IPS-15b (cell line): ENCODE measurements around the gene VAV2.

ENCODE experiments used
- H3K27me3 ChIP-seq: one replicate; pipeline ENCODE4 v1.6.1; 2013; ENCODE audit warnings: low read length; ENCODE audit not compliant: control insufficient read depth, insufficient read depth
- H3K36me3 ChIP-seq: one replicate; pipeline ENCODE4 v1.6.1; 2013; ENCODE audit warnings: low read length; ENCODE audit not compliant: control insufficient read depth, insufficient read depth
- H3K4me1 ChIP-seq: one replicate; pipeline ENCODE4 v1.6.1; 2013; ENCODE audit warnings: mild to moderate bottlenecking, low read length; ENCODE audit not compliant: control insufficient read depth, insufficient read depth
- H3K4me3 ChIP-seq: one replicate; pipeline ENCODE4 v1.5.1; 2013; ENCODE audit warnings: low read depth, low read length
- H3K9ac ChIP-seq: one replicate; pipeline ENCODE4 v1.6.1; 2013; ENCODE audit warnings: low read depth, mild to moderate bottlenecking, low read length
- H3K9me3 ChIP-seq: one replicate; pipeline ENCODE4 v1.6.1; 2013; ENCODE audit warnings: mild to moderate bottlenecking, low read length; ENCODE audit not compliant: control insufficient read depth, insufficient read depth

The VAV2 gene

DNA sequence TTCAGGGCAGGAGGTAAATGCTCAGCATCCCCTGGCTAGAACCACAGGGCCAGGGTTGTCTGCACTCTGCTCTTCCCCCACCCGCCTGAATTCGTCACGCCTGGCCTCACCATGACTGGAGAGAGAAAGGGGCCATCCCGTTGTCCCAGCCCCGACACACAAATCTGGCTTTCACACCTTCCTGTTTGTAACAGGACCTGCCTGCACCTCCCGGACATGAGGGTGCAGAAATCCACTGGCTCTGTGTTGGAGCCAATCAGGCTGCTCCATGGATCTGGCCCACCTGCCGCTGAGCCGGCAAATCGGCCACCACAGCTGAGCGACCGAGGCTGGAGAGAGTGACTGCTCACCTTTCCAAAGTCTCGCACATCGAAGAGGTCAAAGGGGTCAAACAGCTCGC lies 53.4 kb downstream of the VAV2 start:
- no peaks in the 10 kb centered on the region for H3K27me3 ChIP-seq
- no peaks in the 10 kb centered on the region for H3K4me1 ChIP-seq
- H3K9ac ChIP-seq, result no peak overlapping the region
- H3K9me3 ChIP-seq, result no peaks in the 10 kb centered on the region
- no peak overlapping the region for H3K4me3 ChIP-seq
- peaks cover 13% of the 10 kb centered on the region for H3K36me3 ChIP-seq

DNA sequence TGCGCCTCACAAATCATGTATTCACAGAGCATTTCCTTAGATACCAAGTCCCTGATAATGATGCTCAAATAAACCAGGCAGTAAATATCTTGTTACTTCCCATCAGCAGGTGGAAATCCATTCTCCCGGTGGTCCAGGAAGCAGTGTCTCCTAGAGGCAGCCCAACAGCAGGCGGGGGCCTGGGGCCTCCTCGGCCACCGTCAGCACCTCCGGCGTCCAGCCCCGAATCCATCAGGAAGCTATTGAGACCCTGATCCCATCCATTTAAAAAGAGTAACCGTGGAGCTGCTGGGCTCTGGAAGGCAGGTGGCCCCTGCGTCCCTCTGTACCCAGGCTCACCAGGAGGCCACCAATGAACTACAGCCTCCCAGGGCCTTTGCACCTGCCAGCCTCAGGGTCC lies 54.0 kb downstream of the VAV2 start:
- Histone ChIP-seq H3K9me3 (no peaks in the 10 kb centered on the region), H3K27me3 (no peaks in the 10 kb centered on the region), H3K36me3 (peaks cover 13% of the 10 kb centered on the region), H3K4me3 (no peak overlapping the region), H3K9ac (no peak overlapping the region), H3K4me1 (no peaks in the 10 kb centered on the region)

DNA sequence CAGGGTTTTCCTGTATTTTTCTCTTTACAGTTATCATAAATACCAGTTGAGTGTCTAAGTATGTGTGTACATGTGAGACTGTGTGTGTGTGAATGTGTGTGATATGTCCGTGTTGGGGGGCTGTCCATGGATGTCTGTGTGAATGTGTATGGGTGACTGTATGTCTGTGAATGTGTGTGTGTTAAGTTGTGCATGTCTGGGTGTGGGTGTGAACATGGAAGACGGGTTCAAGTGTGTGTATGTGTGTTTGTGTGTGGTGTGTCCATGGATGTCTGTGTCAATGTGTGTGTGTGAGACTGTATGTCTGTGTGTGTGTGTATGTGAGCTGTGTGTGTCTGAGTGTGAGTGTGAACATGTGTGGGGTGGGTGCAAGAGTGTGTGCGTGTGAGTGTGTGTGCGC lies 55.0 kb downstream of the VAV2 start:
- peaks cover 12% of the 10 kb centered on the region for H3K36me3 ChIP-seq
- no peak overlapping the region for H3K9ac ChIP-seq
- H3K9me3 ChIP-seq, result no peaks in the 10 kb centered on the region
- H3K4me3 ChIP-seq, result no peak overlapping the region
- no peaks in the 10 kb centered on the region for H3K27me3 ChIP-seq
- H3K4me1 ChIP-seq, result no peaks in the 10 kb centered on the region

DNA sequence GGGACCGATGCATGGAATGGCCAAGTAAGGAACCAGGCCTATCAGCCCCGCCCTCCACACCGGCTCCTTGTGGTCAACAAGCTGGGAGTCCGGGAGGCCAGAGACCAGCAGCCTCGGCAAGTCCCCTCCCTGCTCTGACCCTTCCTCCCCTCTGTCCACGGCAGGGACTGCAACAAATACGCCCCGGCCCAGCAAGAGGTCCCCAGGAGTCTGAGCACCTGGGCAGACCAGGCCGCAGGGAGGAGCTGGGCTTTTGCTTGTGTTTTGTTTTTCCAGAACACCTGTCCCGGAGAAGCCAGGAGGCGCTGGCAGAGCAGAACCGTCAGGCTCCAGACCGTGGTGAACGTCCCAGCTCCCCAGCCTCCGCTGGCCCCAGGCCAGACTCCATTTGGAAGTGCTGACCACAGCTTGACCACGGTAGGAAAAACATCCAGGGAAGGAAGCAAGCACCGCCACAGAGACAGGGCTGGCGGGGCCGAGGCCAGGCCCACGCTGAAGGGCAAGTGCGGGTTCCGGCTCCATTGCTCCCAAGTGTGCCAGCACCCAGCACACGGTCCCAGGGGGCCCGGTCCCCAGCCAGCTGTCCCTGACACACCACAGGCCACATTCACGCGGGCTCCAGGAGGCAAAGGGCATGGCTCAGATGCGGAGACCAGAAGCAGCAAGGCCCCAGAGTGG lies 56.7 kb downstream of the VAV2 start:
- Histone ChIP-seq H3K9ac (no peak overlapping the region), H3K36me3 (peaks cover 11% of the 10 kb centered on the region), H3K4me3 (no peak overlapping the region), H3K9me3 (no peaks in the 10 kb centered on the region), H3K4me1 (no peaks in the 10 kb centered on the region), H3K27me3 (no peaks in the 10 kb centered on the region)

DNA sequence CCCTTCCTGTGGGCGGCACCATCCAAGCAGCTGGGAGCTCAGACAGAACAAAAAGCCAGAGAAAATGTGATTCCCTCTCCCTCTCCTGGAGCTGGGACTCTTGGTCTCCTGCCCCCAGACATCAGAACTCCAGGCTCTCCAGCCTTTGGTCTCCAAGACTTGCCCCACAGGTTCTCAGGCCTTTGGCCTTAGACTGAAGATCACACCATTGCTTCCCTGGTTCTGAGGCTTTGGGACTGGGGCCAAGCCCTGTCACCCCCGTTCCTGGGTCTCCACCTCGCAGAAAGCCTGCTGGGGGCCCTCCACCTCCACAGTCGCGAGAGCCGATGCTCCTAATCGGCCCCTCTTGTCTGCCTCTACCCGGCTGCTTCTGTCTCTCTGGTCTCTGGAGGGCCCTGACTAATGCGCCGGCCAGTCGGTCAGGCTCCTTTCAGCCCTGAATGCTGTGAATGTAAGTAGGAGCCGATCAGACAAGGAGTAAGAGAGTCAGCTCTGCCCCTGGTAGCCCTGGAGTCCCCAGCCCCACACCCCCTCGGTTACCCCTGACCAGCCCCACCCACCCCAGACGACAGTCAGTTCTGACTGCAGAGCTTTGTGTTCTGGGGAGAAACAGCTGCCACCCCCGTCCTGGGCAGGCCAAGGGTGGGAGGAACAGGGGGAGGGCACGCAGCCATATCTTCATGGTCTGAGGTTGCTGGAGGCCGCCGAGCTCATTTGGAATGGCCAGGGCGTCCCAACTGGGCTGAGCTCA lies 57.5 kb downstream of the VAV2 start:
- Histone ChIP-seq H3K36me3 (peaks cover 11% of the 10 kb centered on the region), H3K9ac (no peak overlapping the region), H3K9me3 (no peaks in the 10 kb centered on the region), H3K4me1 (no peaks in the 10 kb centered on the region), H3K27me3 (no peaks in the 10 kb centered on the region), H3K4me3 (no peak overlapping the region)

DNA sequence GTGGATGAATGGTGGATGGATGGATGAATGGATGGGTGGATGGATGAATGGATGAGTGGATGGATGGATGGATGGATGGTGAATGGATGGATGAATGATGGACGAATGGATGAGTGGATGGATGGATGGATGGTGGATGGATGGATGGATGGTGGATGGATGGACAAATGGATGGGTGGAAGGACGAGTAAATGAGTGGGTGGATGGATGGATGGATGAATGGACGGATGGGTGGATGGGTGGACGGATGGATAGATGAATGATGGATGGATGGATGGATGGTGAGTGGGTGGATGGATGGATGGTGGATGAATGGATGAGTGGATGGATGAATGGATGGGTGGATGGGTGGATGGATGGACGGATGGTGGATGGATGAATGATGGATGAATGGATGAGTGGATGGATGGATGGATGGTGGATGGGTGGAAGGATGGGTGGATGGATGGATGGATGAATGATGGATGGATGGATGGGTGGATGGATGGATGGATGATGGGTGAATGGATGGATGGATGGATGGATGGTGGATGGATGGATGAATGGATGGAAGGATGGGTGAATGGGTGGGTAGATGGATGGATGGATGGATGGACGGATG lies 58.6 kb downstream of the VAV2 start:
- Histone ChIP-seq H3K4me1 (no peaks in the 10 kb centered on the region), H3K36me3 (peaks cover 11% of the 10 kb centered on the region), H3K9me3 (no peaks in the 10 kb centered on the region)

DNA sequence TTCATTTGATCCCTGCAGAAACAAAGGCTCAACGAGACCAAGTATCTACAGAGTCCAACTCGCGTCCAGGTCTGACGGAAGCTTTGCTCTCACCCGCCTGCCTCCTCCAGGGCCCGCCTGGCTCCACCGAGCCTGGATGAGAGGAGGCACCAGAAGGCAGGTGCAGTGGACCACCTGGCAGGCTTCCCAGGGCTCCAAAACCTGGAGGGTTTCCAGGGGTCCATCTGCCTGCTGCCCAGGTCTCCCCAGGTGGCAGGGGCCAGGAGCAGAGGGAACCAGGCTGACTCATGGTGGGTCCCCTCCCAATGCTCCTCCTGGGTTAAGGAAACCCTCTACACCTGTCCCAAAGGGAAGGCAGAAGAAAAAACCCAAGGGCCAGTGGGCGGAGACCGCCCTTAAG lies 59.5 kb downstream of the VAV2 start:
- no peaks in the 10 kb centered on the region for H3K9me3 ChIP-seq
- no peak overlapping the region for H3K4me3 ChIP-seq
- H3K36me3 ChIP-seq, result peaks cover 8% of the 10 kb centered on the region
- no peaks in the 10 kb centered on the region for H3K27me3 ChIP-seq
- no peak overlapping the region for H3K9ac ChIP-seq
- no peaks in the 10 kb centered on the region for H3K4me1 ChIP-seq

More for the DNA sequence above, 58.6 kb downstream of the VAV2 start:
- no peaks in the 10 kb centered on the region for H3K27me3 ChIP-seq
- H3K4me3 ChIP-seq, result no peak overlapping the region
- no peak overlapping the region for H3K9ac ChIP-seq

DNA sequence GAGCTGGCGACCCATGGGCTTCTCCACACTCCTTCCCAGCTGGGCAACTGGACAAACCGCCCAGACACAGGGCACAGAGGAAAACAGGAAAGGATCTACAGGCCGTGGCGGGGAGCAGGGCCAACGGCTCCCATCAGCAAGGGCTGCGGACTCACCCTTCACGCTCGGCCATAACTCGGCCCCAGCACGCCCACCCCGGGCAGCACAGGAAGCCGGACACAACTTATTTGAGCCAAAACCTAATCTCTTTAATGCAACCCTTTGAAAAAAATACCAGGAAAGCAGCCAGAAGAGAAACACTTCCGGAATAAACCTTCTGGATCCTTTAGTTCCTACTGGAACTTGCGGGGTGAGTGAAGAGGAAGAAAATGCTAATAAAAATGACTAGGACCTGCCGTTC lies 59.9 kb downstream of the VAV2 start:
- H3K9ac ChIP-seq, result no peak overlapping the region
- no peaks in the 10 kb centered on the region for H3K9me3 ChIP-seq
- no peak overlapping the region for H3K4me3 ChIP-seq
- no peaks in the 10 kb centered on the region for H3K4me1 ChIP-seq
- no peaks in the 10 kb centered on the region for H3K27me3 ChIP-seq
- peaks cover 6% of the 10 kb centered on the region for H3K36me3 ChIP-seq

DNA sequence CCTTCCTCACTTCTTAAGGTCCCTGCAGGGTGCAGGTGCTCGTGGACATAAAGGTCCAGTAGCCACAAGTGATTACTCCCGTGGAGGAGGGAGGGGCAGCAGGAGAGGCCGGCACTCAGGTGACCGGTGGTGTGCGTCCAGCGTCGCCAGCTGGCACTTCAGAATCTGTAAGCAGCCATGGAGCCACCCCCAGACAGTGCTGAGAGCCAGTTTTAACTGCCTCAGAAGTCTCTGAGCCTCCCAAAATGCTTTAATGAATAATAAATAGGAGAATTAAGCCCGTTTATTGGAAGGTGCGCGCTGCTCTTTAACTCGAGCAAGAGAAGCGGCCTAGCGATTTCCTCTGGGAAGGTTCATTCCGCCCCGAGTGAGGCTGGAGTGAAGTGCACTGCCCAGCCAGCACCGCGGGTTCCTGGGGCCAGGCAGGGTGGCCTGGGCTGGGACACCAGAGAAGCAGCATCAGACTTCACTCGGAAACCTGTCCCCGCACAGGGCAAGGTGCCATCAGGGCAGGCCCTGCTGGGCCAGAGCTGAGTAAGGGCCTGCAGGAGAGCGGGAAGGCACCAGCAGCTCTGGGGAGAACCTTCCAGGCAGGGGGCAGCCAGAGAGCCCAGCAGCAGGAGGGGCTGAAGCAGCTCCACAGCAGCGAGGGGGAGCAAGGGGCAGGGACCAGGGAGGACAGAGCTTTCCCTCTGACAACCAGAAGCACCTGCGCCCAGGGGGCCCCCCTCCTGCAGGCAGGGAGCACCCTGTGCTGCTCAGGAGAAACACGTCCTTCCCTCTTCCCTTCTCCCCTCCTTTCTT lies 61.2 kb downstream of the VAV2 start:
- no peaks in the 10 kb centered on the region for H3K9me3 ChIP-seq
- no peaks in the 10 kb centered on the region for H3K27me3 ChIP-seq
- no peak overlapping the region for H3K4me3 ChIP-seq
- H3K36me3 ChIP-seq, result peaks cover 4% of the 10 kb centered on the region
- no peaks in the 10 kb centered on the region for H3K4me1 ChIP-seq
- H3K9ac ChIP-seq, result no peak overlapping the region

DNA sequence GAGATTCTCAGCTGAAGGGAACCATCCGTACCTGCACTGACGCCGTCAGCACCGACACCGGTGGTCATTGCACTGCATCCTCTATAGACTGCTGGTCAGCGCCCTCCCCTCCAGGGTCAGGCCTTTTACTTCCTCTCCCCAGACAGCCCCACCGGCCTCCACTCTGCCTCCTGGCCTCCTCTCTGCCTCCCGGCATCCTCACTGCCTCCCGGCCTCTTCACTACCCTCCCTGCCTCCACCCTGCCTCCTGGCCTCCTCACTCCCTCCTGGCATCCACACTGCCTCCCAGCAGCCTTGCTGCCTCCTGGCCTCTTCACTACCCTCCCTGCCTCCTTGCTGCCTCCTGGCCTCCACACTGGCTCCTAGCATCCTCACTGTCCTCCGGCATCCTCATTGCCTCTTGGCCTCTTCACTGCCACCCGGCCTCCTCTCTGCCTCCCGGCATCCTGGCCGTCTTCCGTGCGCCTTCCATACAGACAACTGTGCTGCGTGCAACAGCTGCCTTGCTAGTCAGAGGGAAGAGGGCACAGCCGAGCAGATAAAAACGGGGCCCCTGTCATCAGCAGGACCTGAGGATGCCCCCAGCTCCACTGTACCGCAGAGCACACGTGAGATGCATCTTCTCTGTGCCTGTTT lies 62.0 kb downstream of the VAV2 start:
- Histone ChIP-seq H3K4me3 (no peak overlapping the region), H3K4me1 (no peaks in the 10 kb centered on the region), H3K36me3 (peaks cover 4% of the 10 kb centered on the region), H3K9me3 (no peaks in the 10 kb centered on the region), H3K27me3 (no peaks in the 10 kb centered on the region), H3K9ac (no peak overlapping the region)

DNA sequence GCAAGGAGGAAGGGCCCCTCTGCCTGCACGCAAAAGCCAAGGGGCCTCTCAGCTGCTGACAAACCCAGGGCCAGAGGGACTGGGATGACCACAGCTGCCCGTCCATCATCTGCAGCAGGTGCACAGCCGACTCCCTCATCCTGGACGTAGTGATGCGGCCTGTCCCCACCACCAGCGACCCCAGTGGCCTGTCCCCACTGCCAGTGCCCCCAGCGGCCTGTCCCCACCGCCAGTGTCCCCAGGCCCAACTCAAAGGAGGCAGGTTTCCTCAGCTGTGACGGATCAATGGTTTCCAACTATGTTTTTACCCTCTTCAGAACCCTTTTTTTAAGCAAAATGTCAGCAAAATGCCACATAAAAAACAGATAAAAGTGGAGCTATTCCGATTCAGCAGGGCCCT lies 62.5 kb downstream of the VAV2 start:
- no peaks in the 10 kb centered on the region for H3K9me3 ChIP-seq
- no peak overlapping the region for H3K4me3 ChIP-seq
- H3K4me1 ChIP-seq, result no peaks in the 10 kb centered on the region
- peaks cover 5% of the 10 kb centered on the region for H3K36me3 ChIP-seq
- no peaks in the 10 kb centered on the region for H3K27me3 ChIP-seq
- H3K9ac ChIP-seq, result no peak overlapping the region
